Nucleus accumbens (tissue), 56 donors: ENCODE results near the gene MDFI.

ENCODE experiments used
- DNase-seq, 56 donors: peaks; one replicate each; lab custom pipeline; 2025; lab: John Stamatoyannopoulos, UW

MDFI gene

DNA sequence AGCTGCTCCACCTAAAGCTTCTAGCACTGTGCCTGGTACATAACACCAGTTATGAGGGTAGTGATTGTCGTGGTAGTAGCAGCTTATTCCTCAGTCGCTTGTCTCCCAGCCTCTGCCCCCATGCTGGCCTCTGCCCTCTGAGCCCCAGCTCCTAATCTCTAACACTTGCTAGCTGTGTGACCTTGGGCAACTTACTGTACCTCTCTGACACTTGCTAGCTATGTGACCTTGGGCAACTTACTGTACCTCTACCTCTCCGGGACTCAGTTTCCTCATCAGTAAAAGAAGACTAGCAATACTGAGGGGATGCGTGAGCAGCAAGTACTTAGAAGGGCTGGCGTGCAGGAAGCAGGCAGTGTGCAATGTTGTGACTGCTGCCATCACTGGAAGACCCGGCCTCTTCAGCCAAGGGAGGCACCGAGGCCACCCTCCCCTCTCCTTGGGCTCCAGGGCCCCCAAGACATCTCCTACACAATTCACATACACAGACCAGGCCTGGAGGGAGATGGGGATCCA is 9.9 kb downstream of the MDFI start:
- DNase-seq, result no peak

DNA sequence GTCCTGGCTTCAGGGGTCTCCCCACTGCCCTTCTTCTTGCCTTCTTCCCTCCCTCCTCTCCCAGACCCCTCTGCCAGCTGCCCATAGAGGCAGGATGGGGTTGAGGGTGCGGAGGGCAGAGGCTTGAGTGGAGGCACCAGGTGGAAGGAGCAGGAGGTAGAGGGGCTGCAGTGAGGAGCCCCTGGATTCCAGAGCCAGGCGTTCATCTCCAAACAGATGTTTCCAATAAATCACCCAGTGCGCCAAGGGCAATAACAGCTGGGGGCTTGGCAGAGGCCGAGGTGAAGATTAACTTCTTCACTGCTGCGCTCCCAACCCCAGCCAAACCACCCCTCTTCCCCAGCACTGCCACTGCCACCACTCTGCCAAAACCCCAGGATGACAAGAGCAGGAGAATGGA is 10.7 kb downstream of the MDFI start:
- DNase-seq, result no peak

DNA sequence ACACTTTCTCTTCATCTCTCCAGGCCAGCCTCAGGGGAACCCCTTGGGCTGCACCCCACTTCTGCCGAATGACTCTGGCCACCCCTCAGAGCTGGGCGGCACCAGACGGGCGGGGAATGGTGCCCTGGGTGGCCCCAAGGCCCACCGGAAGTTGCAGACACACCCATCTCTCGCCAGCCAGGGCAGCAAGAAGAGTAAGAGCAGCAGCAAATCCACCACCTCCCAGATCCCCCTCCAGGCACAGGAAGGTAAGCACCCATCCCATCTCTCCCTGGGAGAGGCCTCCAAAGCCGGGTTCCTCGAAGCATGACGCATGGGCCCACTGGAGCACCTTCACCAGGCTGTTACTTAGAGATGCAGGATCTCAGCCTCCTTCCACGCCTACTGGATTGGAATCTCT is 11.3 kb downstream of the MDFI start:
- DNase-seq, result no peak

DNA sequence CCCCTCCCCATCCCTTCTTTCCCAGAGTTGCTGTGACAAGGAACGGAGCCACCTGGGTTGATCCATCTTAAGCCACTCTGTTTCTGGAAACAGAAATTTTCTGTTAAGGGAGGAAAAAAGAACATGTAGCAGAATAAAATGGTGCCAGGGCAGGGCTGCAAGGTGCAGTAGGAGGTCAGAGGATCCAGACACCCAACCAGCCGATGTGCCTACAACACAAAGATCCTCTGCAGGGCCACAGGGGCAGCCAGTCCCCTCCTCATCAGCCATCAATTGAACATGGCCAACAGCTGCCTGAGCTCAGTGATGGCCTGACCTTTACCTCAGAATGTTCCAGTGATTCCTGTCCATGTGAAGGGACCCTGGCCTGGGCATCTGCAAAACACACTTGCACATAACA is 11.9 kb downstream of the MDFI start:
- DNase-seq, result no peak

DNA sequence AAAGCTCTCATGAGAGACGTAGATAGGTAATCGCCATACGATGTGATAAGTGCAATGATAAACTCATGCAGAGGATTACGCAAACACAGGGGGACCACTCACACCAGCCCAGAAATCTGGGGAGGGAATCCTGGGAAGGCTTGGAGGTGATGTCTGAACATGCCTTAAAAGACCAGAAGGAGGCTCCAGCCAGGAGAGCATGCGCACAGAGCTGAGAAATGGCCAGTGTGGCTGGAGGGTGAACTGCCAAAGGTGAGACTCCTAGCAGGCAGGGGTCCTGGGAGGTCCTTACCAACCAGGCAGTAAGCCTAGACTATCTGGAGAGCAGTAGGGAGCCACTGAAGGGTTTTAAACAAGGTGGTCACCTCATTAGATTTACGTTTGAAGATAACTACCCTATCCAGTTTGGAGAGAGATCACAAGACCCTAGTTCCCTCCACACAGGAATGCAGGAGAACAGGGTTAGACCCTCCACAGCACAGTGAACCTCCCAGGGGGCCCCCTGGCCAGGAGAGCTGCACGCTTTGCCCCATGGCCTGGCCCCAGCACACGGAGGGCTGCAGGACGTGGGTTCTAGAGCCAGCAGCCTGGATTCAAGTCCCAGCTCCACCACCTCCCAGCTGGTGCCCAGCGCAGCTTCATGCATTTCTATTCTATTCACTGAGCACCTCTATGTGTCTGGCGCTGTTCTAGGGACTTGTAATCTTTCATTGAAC is 13.1 kb downstream of the MDFI start:
- DNase-seq, result no peak

DNA sequence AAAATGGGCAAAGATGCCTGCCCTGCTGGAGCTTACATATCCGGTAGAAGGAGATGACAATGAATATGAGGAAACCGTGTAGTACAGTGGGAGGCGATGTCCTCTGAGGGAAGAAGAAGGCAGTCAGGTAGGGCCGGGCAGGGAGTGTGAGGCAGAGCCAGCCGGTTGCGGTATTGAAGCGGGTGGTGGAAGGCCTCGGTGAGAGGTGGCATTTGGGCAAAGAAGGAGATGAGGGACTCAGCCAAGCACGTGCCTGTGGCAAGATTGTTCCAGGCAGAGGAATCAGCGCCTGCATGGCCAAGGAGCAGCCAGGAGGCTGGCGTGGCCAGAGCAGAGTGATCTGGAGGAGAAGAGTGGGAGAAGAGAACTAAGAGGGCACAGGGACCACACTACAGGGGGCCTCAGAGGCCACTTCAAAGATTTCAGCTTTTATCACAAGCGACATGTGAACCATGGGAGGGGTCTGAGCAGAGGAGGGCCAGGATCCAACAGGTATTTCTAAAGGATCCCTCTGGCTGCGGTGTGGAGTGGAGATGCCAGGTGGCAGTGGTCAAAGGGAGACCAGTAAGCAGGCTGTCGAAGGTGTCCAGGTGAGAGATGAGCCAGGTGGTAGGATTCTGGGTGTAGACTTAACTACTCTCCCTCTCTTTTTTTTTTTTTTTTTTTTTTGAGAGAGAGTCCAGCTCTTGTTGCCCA is 13.8 kb downstream of the MDFI start:
- DNase-seq, result no peak

DNA sequence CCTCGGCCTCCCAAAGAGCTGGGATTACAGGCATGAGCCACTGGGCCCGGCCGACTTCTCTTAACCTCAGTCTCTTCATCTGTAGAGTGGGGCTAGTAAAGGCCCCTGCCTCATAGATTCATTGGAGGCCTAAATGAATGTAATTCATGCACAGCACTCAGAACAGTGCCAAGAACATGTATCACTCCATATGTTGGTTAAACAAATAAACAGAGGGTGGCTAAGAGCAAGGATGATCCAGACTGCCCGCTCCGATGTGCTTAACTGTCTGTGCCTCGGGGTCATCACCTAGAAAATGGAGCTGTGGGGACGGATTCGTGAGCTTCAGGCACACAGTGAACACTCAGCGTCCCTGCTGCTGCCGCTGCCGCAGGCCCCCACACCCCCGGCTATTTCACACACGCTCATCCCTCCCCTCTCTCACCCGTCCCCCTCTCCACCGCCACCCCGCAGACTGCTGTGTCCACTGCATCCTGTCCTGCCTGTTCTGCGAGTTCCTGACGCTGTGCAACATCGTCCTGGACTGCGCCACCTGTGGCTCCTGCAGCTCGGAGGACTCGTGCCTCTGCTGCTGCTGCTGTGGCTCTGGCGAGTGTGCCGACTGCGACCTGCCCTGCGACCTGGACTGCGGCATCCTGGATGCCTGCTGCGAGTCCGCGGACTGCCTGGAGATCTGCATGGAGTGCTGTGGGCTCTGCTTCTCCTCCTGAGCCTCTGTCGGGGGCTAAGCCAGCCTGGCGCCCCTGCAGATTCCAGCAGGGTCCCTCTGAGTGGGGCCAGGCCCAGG is 14.8 kb downstream of the MDFI start:
- DNase-seq, result no peak

DNA sequence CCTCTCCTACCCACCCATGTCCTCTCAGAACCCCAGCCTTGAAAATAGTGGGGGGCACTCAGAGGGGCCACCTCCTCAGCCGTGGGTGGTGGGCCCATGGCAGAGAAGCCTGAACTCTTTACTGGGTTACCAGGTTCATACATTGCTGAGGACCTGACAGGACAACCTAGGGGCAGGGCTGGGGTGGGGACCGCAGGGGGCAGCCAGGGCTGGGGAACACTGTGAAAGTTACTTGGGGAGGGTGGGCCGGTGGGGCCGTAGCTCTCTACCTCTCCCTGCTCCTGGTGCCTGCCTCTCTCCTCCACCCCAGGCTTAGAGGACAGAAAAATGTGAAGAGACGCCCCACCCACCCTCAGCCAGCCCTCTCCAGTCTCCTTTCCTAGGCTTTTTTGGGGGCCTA is 15.4 kb downstream of the MDFI start:
- no peak for DNase-seq

DNA sequence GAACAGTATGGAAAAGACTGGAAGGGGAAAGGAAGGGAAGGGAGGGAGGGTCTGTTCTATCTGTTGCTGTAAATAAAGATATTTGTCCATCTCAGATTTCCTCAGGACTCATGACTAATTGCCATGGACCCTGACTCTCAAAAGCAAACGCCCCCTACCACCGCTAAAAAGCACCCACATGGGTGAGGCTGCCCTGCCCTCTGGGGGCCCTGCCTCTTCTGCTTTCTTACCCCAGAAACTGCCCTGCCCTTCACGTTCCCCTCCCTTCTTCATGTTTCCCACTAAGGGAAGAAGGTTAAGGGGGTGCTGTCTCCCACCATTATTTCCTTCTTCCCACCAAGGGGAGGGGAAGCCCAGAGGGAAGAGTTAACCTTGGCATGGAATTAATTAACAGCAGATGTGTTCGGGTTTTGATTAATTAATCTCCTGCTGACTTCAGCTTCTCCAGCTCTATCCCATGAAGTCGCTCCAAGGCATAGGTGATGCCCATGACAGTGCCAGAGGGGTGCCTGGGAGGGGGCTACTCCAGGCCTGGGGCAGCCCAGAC is 16.0 kb downstream of the MDFI start:
- no peak for DNase-seq

DNA sequence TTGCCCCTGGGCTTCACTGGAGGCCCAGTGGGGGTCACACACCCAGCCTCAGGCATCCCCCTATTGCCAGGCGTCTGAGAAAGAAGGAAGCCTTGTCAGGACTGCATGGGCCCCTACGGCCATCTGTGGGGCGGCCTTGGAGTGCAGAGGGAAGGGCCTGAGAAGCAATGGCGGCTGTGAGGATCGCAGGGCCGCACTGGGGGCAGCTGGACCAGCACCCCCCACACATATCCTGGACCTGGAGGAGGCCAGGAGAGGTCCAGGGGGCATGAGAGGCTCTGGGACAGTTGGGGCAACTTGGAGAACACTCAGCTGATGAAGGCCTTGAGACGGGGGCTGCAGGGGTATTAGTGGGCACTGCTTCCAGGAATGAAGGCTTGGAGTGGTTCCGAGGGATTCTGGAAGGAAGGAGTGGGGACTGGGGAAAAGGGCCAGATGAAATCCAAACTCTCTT is 16.5 kb downstream of the MDFI start:
- no peak for DNase-seq

DNA sequence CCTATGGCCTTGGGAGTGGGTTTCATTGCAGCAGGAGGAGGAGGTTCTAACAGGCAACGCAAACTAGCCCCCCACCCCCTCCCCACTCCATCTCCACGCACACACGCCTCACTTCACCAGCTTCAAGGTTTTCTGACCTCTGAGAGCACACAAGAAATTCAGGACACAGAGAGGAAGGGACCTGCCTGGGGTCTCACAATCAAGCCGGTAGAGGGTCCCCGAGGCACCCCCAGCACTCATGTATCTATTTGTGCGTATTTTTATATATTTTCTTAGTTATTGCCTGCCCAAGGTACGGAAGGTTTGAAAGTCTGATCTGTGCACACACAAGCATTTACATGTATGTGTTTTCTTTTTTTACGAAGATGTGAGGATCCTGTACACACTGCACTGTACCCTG is 16.9 kb downstream of the MDFI start:
- DNase-seq, result no peak

DNA sequence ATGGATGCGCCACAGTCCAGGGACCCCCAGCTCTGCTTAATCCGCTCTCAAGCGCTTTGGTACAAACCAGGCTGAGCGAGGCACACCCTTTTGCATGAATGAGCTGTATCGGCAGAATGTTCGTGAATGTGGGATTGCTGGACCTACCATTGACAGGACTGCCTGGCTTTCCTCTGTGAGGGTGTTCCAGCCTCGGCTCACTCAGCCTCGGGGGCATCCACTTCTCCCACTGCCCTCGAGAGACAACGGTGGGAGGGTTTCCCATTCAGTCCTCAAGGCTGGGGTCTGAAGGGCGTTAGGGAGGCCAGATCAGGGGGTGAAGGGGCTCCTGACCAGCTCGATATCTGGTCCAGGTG is 17.4 kb downstream of the MDFI start:
- DNase-seq, result no peak

DNA sequence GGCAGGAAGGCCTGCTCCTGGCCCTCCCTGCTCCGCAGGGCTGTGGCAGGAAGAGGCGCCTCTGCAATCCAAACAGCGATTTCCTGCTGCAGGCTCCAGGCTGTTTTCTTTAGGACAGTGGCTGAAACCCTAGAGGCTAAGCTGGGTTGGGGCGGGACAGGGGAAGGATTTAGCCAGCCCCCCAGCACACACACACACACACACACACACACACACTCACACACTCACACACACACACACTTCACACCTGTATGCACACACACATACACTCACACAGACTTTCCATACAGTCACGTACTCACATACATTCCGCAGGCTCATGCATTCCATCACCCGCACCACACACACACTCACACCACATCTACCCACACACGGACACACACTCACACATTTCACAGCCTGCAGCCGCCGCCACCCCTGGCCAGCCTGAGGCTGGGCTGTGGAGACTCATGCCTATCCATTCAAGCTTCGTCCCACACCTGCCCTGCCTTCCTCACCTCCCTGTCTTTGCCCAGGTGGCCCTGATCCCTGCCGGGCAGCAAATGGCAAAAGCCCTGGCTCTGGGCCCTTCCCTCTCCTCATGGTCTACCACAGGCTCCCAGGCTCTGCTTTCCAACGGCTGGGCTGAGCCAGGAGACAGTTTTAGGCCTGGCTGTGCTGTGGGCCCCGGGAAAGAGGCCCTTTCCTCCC is 17.9 kb downstream of the MDFI start:
- DNase-seq, result no peak

DNA sequence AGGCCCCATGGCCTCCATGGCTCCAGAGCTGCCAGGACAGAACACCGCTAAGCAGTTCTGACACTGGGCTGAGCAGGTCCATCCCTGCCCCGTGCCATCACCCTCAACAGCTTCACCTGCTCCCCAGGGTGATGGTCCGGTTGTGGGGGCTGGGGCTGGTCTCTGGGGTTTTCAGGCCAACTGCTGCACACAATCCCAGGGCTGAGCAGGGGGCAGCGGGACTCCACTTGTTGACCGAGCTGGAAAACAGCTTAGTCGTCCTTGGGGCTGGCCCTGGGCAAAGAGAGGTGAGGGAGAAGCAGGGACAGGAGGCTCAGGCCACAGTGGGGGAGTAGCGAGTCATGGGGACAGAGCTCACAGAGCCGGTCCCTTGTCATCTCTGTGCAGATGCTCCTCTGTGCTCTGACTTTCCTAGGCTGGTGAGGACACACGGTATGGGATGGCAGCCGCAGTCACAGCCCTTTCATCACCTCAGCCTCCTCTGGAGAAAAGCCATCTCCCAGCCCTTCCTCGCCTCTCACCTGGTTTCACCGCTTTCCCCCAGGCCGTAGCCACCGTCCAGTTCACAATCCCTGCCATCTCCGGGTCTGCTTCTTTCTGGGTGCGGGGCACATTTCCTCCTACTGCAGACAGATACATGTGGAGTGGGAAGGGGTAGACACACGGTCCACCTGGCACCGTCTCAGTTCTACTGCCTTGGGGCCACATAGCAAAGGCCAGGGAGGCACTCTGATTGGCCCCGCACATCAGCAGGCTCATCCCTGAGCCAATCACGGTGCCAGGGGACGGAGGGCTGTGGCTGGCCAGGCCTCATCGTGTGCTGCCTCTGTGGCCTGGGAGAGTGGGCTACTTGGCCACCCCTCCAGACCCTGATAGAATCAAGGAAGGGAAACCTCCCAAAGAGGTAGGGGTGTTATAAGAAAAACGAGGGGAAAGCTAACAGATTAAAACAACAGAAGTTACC is 19.1 kb downstream of the MDFI start:
- no peak for DNase-seq

DNA sequence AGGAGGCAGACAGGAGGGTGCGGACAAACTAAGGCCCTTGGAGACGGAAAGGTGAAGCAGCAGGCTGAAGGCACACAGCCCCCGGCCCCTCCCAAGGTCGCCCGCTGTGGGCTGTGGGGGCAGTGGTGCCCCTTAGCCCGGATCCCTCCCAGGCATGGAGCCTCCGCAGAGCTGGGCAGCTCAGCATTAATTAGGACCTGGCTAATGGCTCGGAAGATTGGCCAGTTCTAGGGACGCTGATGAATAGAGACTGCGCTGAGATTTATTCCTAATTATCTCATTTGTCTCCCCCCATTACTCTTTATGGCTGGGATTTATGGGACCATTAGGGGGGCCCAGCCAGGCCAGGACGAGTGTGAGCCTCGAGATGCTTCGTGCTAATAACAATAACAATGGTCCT is 20.4 kb downstream of the MDFI start:
- no peak for DNase-seq

DNA sequence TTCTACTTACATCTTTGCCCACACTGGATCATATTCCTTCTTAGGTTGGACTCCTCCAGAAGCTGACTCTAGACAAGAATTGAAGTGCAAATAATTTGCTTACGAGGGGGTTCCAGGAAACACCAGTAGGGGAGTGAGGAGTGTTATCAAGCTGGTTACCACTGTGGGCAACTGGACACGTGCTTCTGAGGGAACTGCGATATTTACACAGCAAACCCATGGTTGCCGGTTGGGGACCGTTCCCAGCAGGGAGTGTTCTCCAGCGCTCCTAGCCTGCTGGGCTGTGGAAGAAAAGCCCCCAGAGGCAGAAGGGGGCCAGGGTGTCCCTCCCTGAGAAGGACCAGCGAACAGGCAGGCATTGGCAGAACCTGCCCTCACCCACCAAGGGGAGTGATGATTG is 21.7 kb downstream of the MDFI start:
- no peak for DNase-seq

DNA sequence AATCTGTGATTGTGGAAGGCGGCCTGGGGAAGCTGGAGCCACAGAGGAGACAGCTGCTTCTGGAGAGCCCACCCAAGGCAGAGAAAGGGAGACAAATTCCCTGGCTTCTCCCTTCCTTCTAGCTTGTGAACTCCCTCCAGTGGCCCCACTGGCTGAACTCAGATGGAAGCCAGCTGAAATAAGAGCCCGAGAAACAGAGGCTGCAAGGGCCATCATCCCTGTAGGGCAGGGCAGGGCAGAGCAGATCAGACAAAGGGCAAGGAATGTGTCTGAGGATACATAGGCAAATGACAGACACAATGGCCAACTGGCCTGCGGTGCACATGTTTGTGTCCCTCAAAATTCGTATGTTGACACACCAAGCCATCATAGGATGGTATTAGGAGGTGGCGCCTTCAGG is 25.3 kb downstream of the MDFI start:
- DNase-seq, result no peak

DNA sequence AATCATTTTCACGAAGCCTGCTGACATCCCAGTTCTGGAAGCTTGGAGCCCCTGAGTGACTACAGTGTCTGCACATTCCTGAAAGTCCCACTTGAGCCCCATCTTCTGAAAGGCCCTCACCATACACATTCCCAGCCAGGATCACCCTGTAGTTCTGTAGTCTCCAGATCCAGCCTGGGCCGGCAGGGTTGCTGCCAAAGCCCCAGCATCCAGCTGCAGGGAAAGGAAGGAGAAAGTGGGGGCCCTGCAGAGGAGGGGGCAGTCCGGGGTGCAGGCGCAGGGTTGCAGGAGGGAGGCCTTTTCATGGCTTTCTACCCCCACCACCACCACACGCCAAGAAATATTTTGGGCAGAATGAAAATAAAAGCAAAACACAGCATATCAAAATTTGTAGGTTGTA is 26.0 kb downstream of the MDFI start:
- DNase-seq, result no peak

DNA sequence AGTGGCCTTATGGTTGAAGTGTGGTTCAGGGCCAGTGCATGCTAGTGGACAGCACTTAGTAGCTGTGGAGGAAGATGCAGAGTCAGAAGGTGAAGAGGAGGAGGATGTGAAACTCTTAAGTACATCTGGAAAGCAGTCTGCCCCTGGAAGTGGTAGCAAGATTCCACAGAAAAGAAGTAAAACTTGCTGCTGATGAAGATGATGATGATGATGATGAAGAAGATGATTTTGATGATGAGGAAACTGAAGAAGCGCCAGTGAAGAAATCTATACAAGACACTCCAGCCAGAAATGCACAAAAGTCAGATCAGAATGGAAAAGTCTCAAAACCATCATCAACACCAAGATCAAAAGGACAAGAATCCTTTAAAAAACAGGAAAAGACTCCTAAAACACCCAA is 28.9 kb downstream of the MDFI start:
- DNase-seq, result no peak
